ENCODE results near the gene CRLF2. TPM values are rescaled to one million over a fixed set of nuclear protein-coding genes. Genes with fewer than 3 reads are reported as not detected.
"Not testable (repeated sequence)": the region's sequence is repeated elsewhere in the genome, so short reads cannot be mapped to it uniquely, and the experiment has no call there.

Gene CRLF2
- total RNA-seq (2014; rRNA removed; shearing (Covaris generic)) (not detected in 2 replicates), polyA plus RNA-seq (2016; fragmentation: Nextera tagmentation; extraction: Ambion mirVana) (not detected in 2 replicates)
- long read RNA-seq, result 0 reads

GRCh38 chrX:1212532-1212931 lies at the start of gene CRLF2:
Gene CRLF2, minus strand, starts transcription at chrX:1212649. Its CDS starts 15 bp downstream, at chrX:1212634.
- Mint-ChIP-seq H3K9me3 (peaks cover 50% of the 10 kb centered on the region), H3K4me1 (no peaks in the 10 kb centered on the region; the same call in 2 of the 3 replicates), H3K36me3 (ENCODE audit: low read depth) (peaks cover 39% of the 10 kb centered on the region), H3K4me3 (no peak within 1 kb of the TSS), H3K27ac (no peak within 1 kb of the TSS), H3K27me3 (ENCODE audit: insufficient read depth, low read depth, poor library complexity) (peaks cover 5% of the 10 kb centered on the region)
- Histone ChIP-seq H3K4me2 (no peak within 1 kb of the TSS), H2AFZ (no peak within 1 kb of the TSS), H3K4me1 (ENCODE audit: insufficient read depth) (no peaks in the 10 kb centered on the region), H3K9me2 (ENCODE audit: insufficient read depth) (no peaks in the 10 kb centered on the region), H3K27me3 (ENCODE audit: insufficient read depth) (no peaks in the 10 kb centered on the region), H3K79me2 (replicated peaks; ENCODE audit: insufficient read depth) (no peaks in the 10 kb centered on the region), H3K4me3 (no peak within 1 kb of the TSS), H3K36me3 (ENCODE audit: insufficient read depth) (no peaks in the 10 kb centered on the region), H3F3A (replicated peaks; ENCODE audit: low read depth) (no peaks in the 10 kb centered on the region), H3K27ac (ENCODE audit: low read depth) (no peak within 1 kb of the TSS), H4K20me1 (replicated peaks; ENCODE audit: insufficient read depth) (no peaks in the 10 kb centered on the region)
- TF ChIP-seq ZNF462 (CRISPR knock-in tag; IDR thresholded peaks at IDR 0.05), result no peak
- no peak for TF ChIP-seq EZH2phosphoT487 (IDR thresholded peaks at IDR 0.05; ENCODE audit: unreplicated experiment)
- no peak for TF ChIP-seq POLR2AphosphoS5 (IDR thresholded peaks at IDR 0.05; ENCODE audit: low read depth)
- TF ChIP-seq CREB1 (CRISPR knock-in tag; IDR thresholded peaks at IDR 0.05; ENCODE audit: low read depth), result no peak
- TF ChIP-seq ZNF331 (CRISPR knock-in tag; IDR thresholded peaks at IDR 0.05; ENCODE audit: low read depth), result no peak
- no peak for TF ChIP-seq JUNB (IDR thresholded peaks at IDR 0.05; ENCODE audit: unreplicated experiment)
- no peak for TF ChIP-seq REST (IDR thresholded peaks at IDR 0.05; ENCODE audit: unreplicated experiment)
- DNase-seq (ENCODE audit: low spot score) (no peak), ATAC-seq (no peak)

- H3K9me2 ChIP-seq (ENCODE audit: insufficient read depth); H3K27me3 Mint-ChIP-seq (ENCODE audit: insufficient read depth, low read depth, poor library complexity); H4K20me1 ChIP-seq (replicated peaks; ENCODE audit: insufficient read depth); H2AFZ ChIP-seq; H3K4me1 ChIP-seq (ENCODE audit: insufficient read depth); H3K4me3 ChIP-seq; H3K79me2 ChIP-seq (replicated peaks; ENCODE audit: insufficient read depth); H3K27ac Mint-ChIP-seq; ATAC-seq; H3K36me3 ChIP-seq (ENCODE audit: insufficient read depth); H3K4me3 Mint-ChIP-seq; H3K4me1 Mint-ChIP-seq; H3F3A ChIP-seq (replicated peaks; ENCODE audit: low read depth); H3K4me2 ChIP-seq; DNase-seq (ENCODE audit: low spot score); H3K27me3 ChIP-seq (ENCODE audit: insufficient read depth): not testable (repeated sequence)
- H3K27ac ChIP-seq (ENCODE audit: low read depth), result peak overlapping the region; percentile 45; the same call in 1 of the 2 replicates
- peaks cover 42% of the 10 kb centered on the region for H3K36me3 Mint-ChIP-seq (ENCODE audit: low read depth)
- H3K9me3 Mint-ChIP-seq, result peaks cover 89% of the 10 kb centered on the region
Measured at GRCh38 chrX:1261771-1262170, 49.3 kb upstream of the CRLF2 start.

Data from GM23338 (cell line).